Measurements from ENCODE around the gene TNFSF13B. TPM values are rescaled to one million over a fixed set of nuclear protein-coding genes. Genes with fewer than 3 reads are reported as not detected.

The TNFSF13B gene
- total RNA-seq, 5 donors from 2014 or later (not counting 1 experiment from before 2014, with no cell fraction given): 1.8 to 18.3 (median 4.2) TPM

- no peaks in the 10 kb centered on the region for H3K27me3 Mint-ChIP-seq
- Histone ChIP-seq H3K36me3 (ENCODE audit: control insufficient read depth in 2 of 2, extremely low read depth in 1 of 2, insufficient read depth in 1 of 2, low read length in 1 of 2) (peaks cover 0 to 8% of the 10 kb centered on the region in 2 donors), H3K4me3 (ENCODE audit: control insufficient read depth in 1 of 2, extremely low read depth in 1 of 2, low read length in 1 of 2) (no peak overlapping the region), H3K27me3 (replicated peaks in 1 of 2; ENCODE audit: control insufficient read depth in 2 of 2, extremely low read depth in 1 of 2, insufficient read depth in 2 of 2, low read length in 1 of 2) (no peaks in the 10 kb centered on the region), H3K27ac (ENCODE audit: low read length) (no peak overlapping the region), H3K9me3 (no peaks in the 10 kb centered on the region), H3K4me1 (ENCODE audit: control insufficient read depth in 1 of 2, extremely low read depth in 1 of 2, insufficient read depth in 2 of 2, low read length in 2 of 2) (peaks cover 5 to 32% of the 10 kb centered on the region in 2 experiments)
- H3K9me3 Mint-ChIP-seq: no peaks in the 10 kb centered on the region
- DNase-seq: peak in 7 of 35 experiments; percentile 7 to 73 (median 31)
- CTCF ChIA-PET: interaction anchor here in 1 of 2 donors (0.7 to 1.0 kb wide), 2 partner anchors 11 to 19 kb away, joined by 3 read pairs; no protein-coding TSS in a partner anchor
- peak overlapping the region; percentile 22 to 72 for H3K27ac Mint-ChIP-seq
- no peak overlapping the region for H3K4me3 Mint-ChIP-seq
- H3K36me3 Mint-ChIP-seq: peaks cover 15% of the 10 kb centered on the region
- no CpG with 5 or more reads among the region's 1 CpG for WGBS (ENCODE audit: insufficient coverage)
- POLR2A ChIA-PET: no interaction called here
- peaks cover 65 to 72% (median 65%) of the 10 kb centered on the region in 3 donors for H3K4me1 Mint-ChIP-seq
- ATAC-seq (replicated peaks in 1 of 4): no peak
Observed at GRCh38 chr13:108227651-108228272, 41.8 kb upstream of the TNFSF13B start.

DNA sequence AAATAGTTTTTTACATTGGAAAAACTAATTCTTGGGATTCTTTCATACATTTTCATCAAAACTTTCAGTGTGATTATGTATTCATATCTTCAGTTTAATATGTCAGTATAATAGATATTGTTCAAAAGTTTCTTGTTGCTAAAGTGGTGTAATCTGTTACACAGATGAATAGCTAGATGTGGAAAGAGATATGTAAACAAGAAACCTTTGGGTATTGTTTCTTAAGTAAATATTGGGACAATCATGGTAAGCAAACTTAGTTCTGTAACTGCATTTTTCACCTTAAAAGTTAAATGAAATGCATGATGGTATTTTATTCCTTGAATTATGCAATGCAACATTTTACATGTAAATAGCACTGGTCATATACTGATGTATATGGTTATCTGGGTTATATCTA lies 39.1 kb upstream of the TNFSF13B start:
- Histone ChIP-seq H3K27ac (ENCODE audit: low read length) (no peak overlapping the region), H3K36me3 (ENCODE audit: control insufficient read depth in 2 of 2, extremely low read depth in 1 of 2, insufficient read depth in 1 of 2, low read length in 1 of 2) (peaks cover 0 to 8% of the 10 kb centered on the region in 2 donors), H3K4me3 (ENCODE audit: control insufficient read depth in 1 of 2, extremely low read depth in 1 of 2, low read length in 1 of 2) (no peak overlapping the region), H3K9me3 (no peaks in the 10 kb centered on the region), H3K27me3 (replicated peaks in 1 of 2; ENCODE audit: control insufficient read depth in 2 of 2, extremely low read depth in 1 of 2, insufficient read depth in 2 of 2, low read length in 1 of 2) (no peaks in the 10 kb centered on the region), H3K4me1 (ENCODE audit: control insufficient read depth in 1 of 2, extremely low read depth in 1 of 2, insufficient read depth in 2 of 2, low read length in 2 of 2) (peaks cover 5 to 12% of the 10 kb centered on the region in 2 experiments)
- Mint-ChIP-seq H3K9me3 (no peaks in the 10 kb centered on the region), H3K27me3 (no peaks in the 10 kb centered on the region), H3K4me1 (peaks cover 43 to 53% (median 47%) of the 10 kb centered on the region in 3 donors), H3K36me3 (peaks cover 21% of the 10 kb centered on the region), H3K27ac (peak overlapping the region in 1 of 2 donors; percentile 48), H3K4me3 (no peak overlapping the region)
- no peak for DNase-seq
- ChIA-PET CTCF (interaction anchor here (0.6 to 0.7 kb wide), 2 partner anchors 33 to 48 kb away, joined by 3 to 5 read pairs; no protein-coding TSS in a partner anchor), POLR2A (no interaction called here)
- ATAC-seq (replicated peaks in 1 of 4): no peak

DNA sequence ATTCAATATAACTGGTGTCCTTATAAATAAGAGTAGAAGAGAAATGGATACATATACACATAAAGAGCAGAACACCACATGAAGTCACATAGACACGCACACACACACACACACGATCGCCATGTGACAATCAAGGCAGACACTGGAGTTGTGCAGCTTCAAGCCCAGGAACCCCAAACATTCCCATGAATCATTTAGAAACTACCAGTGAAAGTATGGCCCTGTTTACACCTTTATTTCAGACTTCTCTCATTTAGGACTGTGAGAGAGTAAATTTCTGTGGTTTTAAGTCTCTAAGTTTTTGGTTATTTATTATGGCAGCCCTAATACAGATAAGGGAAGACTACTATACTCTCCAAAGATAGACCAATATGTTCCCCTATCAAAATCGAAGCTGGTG lies 20.4 kb upstream of the TNFSF13B start:
- H3K9me3 ChIP-seq: no peaks in the 10 kb centered on the region
- no peaks in the 10 kb centered on the region for H3K27me3 ChIP-seq (replicated peaks in 1 of 2; ENCODE audit: control insufficient read depth in 2 of 2, extremely low read depth in 1 of 2, insufficient read depth in 2 of 2, low read length in 1 of 2)
- no peak overlapping the region for H3K4me3 Mint-ChIP-seq
- H3K4me1 ChIP-seq (ENCODE audit: control insufficient read depth in 1 of 2, extremely low read depth in 1 of 2, insufficient read depth in 2 of 2, low read length in 2 of 2): no peaks in the 10 kb centered on the region
- no peaks in the 10 kb centered on the region for H3K36me3 ChIP-seq (ENCODE audit: control insufficient read depth in 2 of 2, extremely low read depth in 1 of 2, insufficient read depth in 1 of 2, low read length in 1 of 2)
- ChIA-PET POLR2A (no interaction called here), CTCF (no interaction called here)
- no peak overlapping the region for H3K27ac ChIP-seq (ENCODE audit: low read length)
- H3K4me1 Mint-ChIP-seq: no peaks in the 10 kb centered on the region
- H3K4me3 ChIP-seq (ENCODE audit: control insufficient read depth in 1 of 2, extremely low read depth in 1 of 2, low read length in 1 of 2): no peak overlapping the region
- no CpG with 5 or more reads among the region's 4 CpGs for WGBS (ENCODE audit: insufficient coverage)
- no peak for DNase-seq
- peaks cover 19% of the 10 kb centered on the region for H3K36me3 Mint-ChIP-seq
- no peaks in the 10 kb centered on the region for H3K27me3 Mint-ChIP-seq
- peaks cover 11 to 47% (median 27%) of the 10 kb centered on the region in 3 donors for H3K9me3 Mint-ChIP-seq
- ATAC-seq (replicated peaks in 1 of 4): no peak
- no peak overlapping the region for H3K27ac Mint-ChIP-seq

- no peaks in the 10 kb centered on the region for H3K4me1 Mint-ChIP-seq
Observed at GRCh38 chr13:108257248-108257647, 12.3 kb upstream of the TNFSF13B start.

DNA sequence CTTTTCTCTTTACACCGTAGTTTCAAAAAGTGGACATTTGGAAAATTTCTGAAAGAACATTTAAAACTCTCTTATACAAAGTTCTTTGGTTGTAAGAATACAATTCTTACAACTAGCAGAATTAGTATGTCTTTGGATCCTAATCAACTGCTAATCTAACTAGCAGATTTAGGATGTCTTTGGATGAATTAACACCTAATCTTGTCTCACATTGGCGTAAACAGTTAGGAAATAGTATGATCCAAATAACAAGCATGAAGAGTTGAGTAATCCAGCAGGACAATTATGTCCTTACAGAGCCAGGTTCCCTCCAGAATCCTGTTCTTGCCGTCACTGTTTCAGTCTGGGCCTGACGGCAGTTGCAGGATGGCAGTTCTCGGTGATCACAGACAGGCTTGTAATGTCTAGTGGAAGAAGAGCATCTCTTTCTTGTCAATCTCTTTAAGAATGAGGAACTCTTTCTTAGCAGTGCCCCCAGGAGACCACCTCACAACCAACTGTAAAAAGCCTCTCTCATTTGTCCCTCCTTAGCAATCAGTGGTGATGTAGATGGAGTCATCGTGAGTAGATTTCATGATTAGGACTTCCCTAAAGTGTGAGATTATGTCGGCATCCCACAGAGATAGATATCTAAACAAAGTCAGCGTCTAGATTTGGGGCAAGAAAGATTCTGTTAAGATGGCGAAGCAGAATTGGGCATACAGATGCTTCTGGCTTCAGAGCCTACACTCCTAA lies 5.7 kb upstream of the TNFSF13B start:
- Histone ChIP-seq H3K27me3 (replicated peaks in 1 of 2; ENCODE audit: control insufficient read depth in 2 of 2, extremely low read depth in 1 of 2, insufficient read depth in 2 of 2, low read length in 1 of 2) (no peaks in the 10 kb centered on the region), H3K9me3 (no peaks in the 10 kb centered on the region), H3K27ac (ENCODE audit: low read length) (no peak overlapping the region), H3K4me1 (ENCODE audit: control insufficient read depth in 1 of 2, extremely low read depth in 1 of 2, insufficient read depth in 2 of 2, low read length in 2 of 2) (peaks cover 3 to 6% of the 10 kb centered on the region in 2 experiments), H3K36me3 (ENCODE audit: control insufficient read depth in 2 of 2, extremely low read depth in 1 of 2, insufficient read depth in 1 of 2, low read length in 1 of 2) (no peaks in the 10 kb centered on the region), H3K4me3 (ENCODE audit: control insufficient read depth in 1 of 2, extremely low read depth in 1 of 2, low read length in 1 of 2) (no peak overlapping the region)
- H3K4me1 Mint-ChIP-seq: peaks cover 16 to 31% (median 28%) of the 10 kb centered on the region in 3 donors
- H3K27ac Mint-ChIP-seq: no peak overlapping the region
- ChIA-PET POLR2A (no interaction called here), CTCF (interaction anchor here (0.7 kb wide), 2 partner anchors 33 to 73 kb away, joined by 4 to 5 read pairs; no protein-coding TSS in a partner anchor)
- ATAC-seq (replicated peaks in 1 of 4) (no peak), DNase-seq (no peak)
- H3K9me3 Mint-ChIP-seq: no peaks in the 10 kb centered on the region
- H3K36me3 Mint-ChIP-seq: no peaks in the 10 kb centered on the region
- 100% methylated on average over 1 of the region's 9 CpGs for WGBS (ENCODE audit: insufficient coverage)
- H3K4me3 Mint-ChIP-seq: no peak overlapping the region
- no peaks in the 10 kb centered on the region for H3K27me3 Mint-ChIP-seq

More at GRCh38 chr13:108257248-108257647, 12.3 kb upstream of the TNFSF13B start:
- Histone ChIP-seq H3K36me3 (ENCODE audit: control insufficient read depth in 2 of 2, extremely low read depth in 1 of 2, insufficient read depth in 1 of 2, low read length in 1 of 2) (no peaks in the 10 kb centered on the region), H3K9me3 (no peaks in the 10 kb centered on the region), H3K27me3 (replicated peaks in 1 of 2; ENCODE audit: control insufficient read depth in 2 of 2, extremely low read depth in 1 of 2, insufficient read depth in 2 of 2, low read length in 1 of 2) (no peaks in the 10 kb centered on the region), H3K27ac (ENCODE audit: low read length) (no peak overlapping the region), H3K4me3 (ENCODE audit: control insufficient read depth in 1 of 2, extremely low read depth in 1 of 2, low read length in 1 of 2) (no peak overlapping the region), H3K4me1 (ENCODE audit: control insufficient read depth in 1 of 2, extremely low read depth in 1 of 2, insufficient read depth in 2 of 2, low read length in 2 of 2) (no peaks in the 10 kb centered on the region)
- WGBS (ENCODE audit: insufficient coverage): no CpG with 5 or more reads among the region's 2 CpGs
- Mint-ChIP-seq H3K36me3 (peaks cover 7% of the 10 kb centered on the region), H3K27me3 (no peaks in the 10 kb centered on the region), H3K4me3 (no peak overlapping the region), H3K9me3 (peaks cover 0 to under 1% (median 0%) of the 10 kb centered on the region in 3 donors), H3K27ac (no peak overlapping the region)
- ATAC-seq (replicated peaks in 1 of 4) (no peak), DNase-seq (no peak)
- CTCF ChIA-PET: no interaction called here
- POLR2A ChIA-PET: no interaction called here

GRCh38 chr13:108266321-108266990 lies 3.1 kb upstream of the TNFSF13B start:
- ChIA-PET POLR2A (no interaction called here), CTCF (no interaction called here)
- Mint-ChIP-seq H3K27ac (peak overlapping the region; percentile 86 to 93), H3K9me3 (no peaks in the 10 kb centered on the region), H3K4me1 (peaks cover 34 to 53% (median 47%) of the 10 kb centered on the region in 3 donors), H3K36me3 (no peaks in the 10 kb centered on the region), H3K4me3 (peak overlapping the region in 2 of 3 donors; percentile 49 to 60), H3K27me3 (no peaks in the 10 kb centered on the region)
- Histone ChIP-seq H3K4me1 (ENCODE audit: control insufficient read depth in 1 of 2, extremely low read depth in 1 of 2, insufficient read depth in 2 of 2, low read length in 2 of 2) (peaks cover 20 to 21% of the 10 kb centered on the region in 2 experiments), H3K27me3 (replicated peaks in 1 of 2; ENCODE audit: control insufficient read depth in 2 of 2, extremely low read depth in 1 of 2, insufficient read depth in 2 of 2, low read length in 1 of 2) (no peaks in the 10 kb centered on the region), H3K9me3 (no peaks in the 10 kb centered on the region), H3K27ac (ENCODE audit: low read length) (peak overlapping the region; percentile 44), H3K36me3 (ENCODE audit: control insufficient read depth in 2 of 2, extremely low read depth in 1 of 2, insufficient read depth in 1 of 2, low read length in 1 of 2) (no peaks in the 10 kb centered on the region), H3K4me3 (ENCODE audit: control insufficient read depth in 1 of 2, extremely low read depth in 1 of 2, low read length in 1 of 2) (no peak overlapping the region)
- no peak for ATAC-seq (replicated peaks in 1 of 4)
- DNase-seq: peak in 1 of 35 experiments; percentile 6
- WGBS (ENCODE audit: insufficient coverage): 23% methylated on average over 5 of the region's 10 CpGs
